Ecto neural progenitor cell (in vitro differentiated cells): ENCODE data around the gene OR6B1.
"Not testable (repeated sequence)": the region's sequence is repeated elsewhere in the genome, so short reads cannot be mapped to it uniquely, and the experiment has no call there.

Experiments used
- DNase-seq: peaks from one replicate; pipeline ENCODE4 v3.0.0-alpha.2; 2018; ENCODE audit warnings: low spot score

OR6B1 gene

DNA sequence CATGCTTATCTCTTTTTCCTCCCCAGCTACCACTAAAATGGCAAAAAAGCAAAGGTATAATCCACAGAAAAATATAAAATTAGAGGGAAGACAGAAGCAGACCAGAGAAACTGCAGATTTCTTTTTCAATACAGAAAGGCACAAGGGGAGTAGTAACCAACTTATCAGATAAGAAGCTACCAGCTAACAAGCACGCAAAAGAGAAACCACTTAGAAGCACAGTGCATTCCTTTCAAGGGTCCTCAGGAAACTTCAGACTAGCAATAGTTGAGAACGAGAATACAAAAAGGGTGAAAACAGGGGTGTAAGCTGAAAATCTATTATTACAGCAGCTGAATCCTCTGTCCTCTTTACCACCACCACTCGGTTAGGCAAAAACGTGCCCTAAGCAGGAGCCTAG is 38.8 kb downstream of the OR6B1 start:
- DNase-seq: no peak

GRCh38 chr7:144048648-144049047 is 48.5 kb downstream of the OR6B1 start, which contains the start of gene OR2A5:
OR2A5 (plus strand) TSS chr7:144048948; CDS start chr7:144050402, 1,454 bp downstream.
- no peak for DNase-seq

DNA sequence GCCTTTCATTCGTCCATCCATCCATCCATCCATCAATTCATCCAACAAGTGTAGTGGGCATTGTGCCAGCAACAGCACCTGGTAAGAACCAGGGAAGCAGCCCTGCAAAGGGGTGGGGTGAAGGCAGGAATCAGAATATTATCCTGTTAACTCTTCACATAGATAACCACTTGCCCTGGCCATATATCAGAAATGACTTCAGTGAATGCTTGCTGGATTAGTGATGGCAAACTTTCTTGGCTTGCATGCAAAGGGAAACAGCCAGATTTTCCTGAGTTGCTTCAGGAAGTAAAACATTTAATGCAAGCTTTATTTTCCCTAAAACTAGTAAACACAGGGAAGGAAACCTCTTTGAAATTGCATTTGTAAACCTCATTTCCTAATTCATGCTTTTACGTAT is 49.4 kb downstream of the OR6B1 start:
- no peak for DNase-seq

- no peak for DNase-seq
Observed at GRCh38 chr7:144050093-144050492, 50.0 kb downstream of the OR6B1 start.

DNA sequence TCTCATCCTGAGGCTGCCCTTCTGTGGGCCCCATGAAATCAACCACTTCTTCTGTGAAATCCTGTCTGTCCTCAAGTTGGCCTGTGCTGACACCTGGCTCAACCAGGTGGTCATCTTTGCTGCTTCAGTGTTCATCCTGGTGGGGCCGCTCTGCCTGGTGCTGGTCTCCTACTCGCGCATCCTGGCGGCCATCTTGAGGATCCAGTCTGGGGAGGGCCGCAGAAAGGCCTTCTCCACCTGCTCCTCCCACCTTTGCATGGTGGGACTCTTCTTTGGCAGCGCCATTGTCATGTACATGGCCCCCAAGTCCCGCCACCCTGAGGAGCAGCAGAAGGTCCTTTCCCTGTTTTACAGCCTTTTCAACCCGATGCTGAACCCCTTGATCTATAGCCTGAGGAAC is 50.8 kb downstream of the OR6B1 start:
- not testable (repeated sequence) for DNase-seq

- no peak for DNase-seq
Observed at GRCh38 chr7:144057954-144058353, 57.8 kb downstream of the OR6B1 start.
